Stimulated activated CD8-positive, alpha-beta memory T cell treated with anti-CD3 and anti-CD28 coated beads, Interleukin-4, amount 100 ng/mL, for 1 hour (primary cell): ENCODE data around the gene LRRC2.
"Not testable (repeated sequence)": the region's sequence is repeated elsewhere in the genome, so short reads cannot be mapped to it uniquely, and the experiment has no call there.

Source experiments
- DNase-seq, 2 donors: peaks; one replicate each; pipeline ENCODE4 v3.0.0-alpha.2; 2020; ENCODE audit warnings: low read depth in 2 of 2, low spot score in 1 of 2

Gene LRRC2

GRCh38 chr3:46500656-46501635 lies 65.2 kb downstream of the LRRC2 start:
- DNase-seq: no peak

GRCh38 chr3:46498916-46499519 lies 67.1 kb downstream of the LRRC2 start:
- no peak for DNase-seq

GRCh38 chr3:46497556-46498265 lies 68.4 kb downstream of the LRRC2 start, which contains the start of gene RTP3:
TSS of gene RTP3 (plus strand) at chr3:46497976. CDS start at chr3:46498063, 87 bp downstream.
- no peak for DNase-seq

- peak; percentile 11 to 25 for DNase-seq
Observed at GRCh38 chr3:46496746-46497555, 69.2 kb downstream of the LRRC2 start.

GRCh38 chr3:46495901-46496456 lies 70.1 kb downstream of the LRRC2 start:
- DNase-seq: no peak

- DNase-seq: not testable (repeated sequence)
Observed at GRCh38 chr3:46494491-46494890, 71.6 kb downstream of the LRRC2 start.

GRCh38 chr3:46492890-46493547 lies 73.1 kb downstream of the LRRC2 start:
- DNase-seq: no peak

GRCh38 chr3:46491089-46492070 lies 74.7 kb downstream of the LRRC2 start:
- DNase-seq: no peak

GRCh38 chr3:46490338-46491084 lies 75.6 kb downstream of the LRRC2 start:
- no peak for DNase-seq

GRCh38 chr3:46489875-46490274 lies 76.2 kb downstream of the LRRC2 start:
- no peak for DNase-seq

- no peak for DNase-seq
Observed at GRCh38 chr3:46489381-46489780, 76.7 kb downstream of the LRRC2 start.

GRCh38 chr3:46488735-46489361 lies 77.3 kb downstream of the LRRC2 start:
- peak; percentile 83 to 88 for DNase-seq

GRCh38 chr3:46485779-46486175 lies 80.3 kb downstream of the LRRC2 start:
- no peak for DNase-seq

- no peak for DNase-seq
Observed at GRCh38 chr3:46484911-46485778, 81.0 kb downstream of the LRRC2 start.

- no peak for DNase-seq
Observed at GRCh38 chr3:46484388-46484787, 81.7 kb downstream of the LRRC2 start.

GRCh38 chr3:46483825-46484224 lies 82.3 kb downstream of the LRRC2 start:
- DNase-seq: no peak
